ENCODE data around the gene SELENON. TPM values are rescaled to one million over a fixed set of nuclear protein-coding genes. Genes with fewer than 3 reads are reported as not detected.

SELENON gene
- total and polyA plus RNA-seq, 3 experiments from 2014 or later = 4.6 to 11.7 (median 10.6) TPM

GRCh38 chr1:25821630-25822091, 21.7 kb downstream of the SELENON start:
- Mint-ChIP-seq H3K9me3 (no peaks in the 10 kb centered on the region), H3K36me3 (peaks cover 0 to 25% (median 3%) of the 10 kb centered on the region in 3 donors), H3K27me3 (peaks cover 0 to 4% of the 10 kb centered on the region in 2 donors), H3K4me1 (peaks cover 30 to 40% (median 35%) of the 10 kb centered on the region in 3 donors), H3K27ac (peak overlapping the region in 7 of 8 donors; percentile 83 to 97 (median 94)), H3K4me3 (peak overlapping the region; percentile 89 to 95 (median 90))
- Histone ChIP-seq H3K4me3 (ENCODE audit: low read length) (peak overlapping the region; percentile 71), H3K9me3 (ENCODE audit: low read length) (no peaks in the 10 kb centered on the region), H3K27me3 (ENCODE audit: insufficient read depth, low read length, poor library complexity, severe bottlenecking) (no peaks in the 10 kb centered on the region), H3K4me1 (ENCODE audit: insufficient read depth, low read length) (peaks cover 37% of the 10 kb centered on the region), H3K27ac (ENCODE audit: low read depth, low read length) (peak overlapping the region; percentile 90), H3K36me3 (ENCODE audit: insufficient read depth, low read length) (peaks cover 7% of the 10 kb centered on the region)
- ChIA-PET POLR2A (interaction anchor here (0.6 to 2.7 kb wide), 2 partner anchors 47 to 54 kb away, joined by 9 to 17 read pairs; partner anchors contain the start of gene PAQR7), CTCF (interaction anchor here (2.2 kb wide), 1 partner anchor 176 kb away, joined by 7 read pairs; the partner anchor contains the start of gene PAFAH2)
- DNase-seq = no peak

GRCh38 chr1:25825605-25826004, 25.6 kb downstream of the SELENON start:
- H3K4me1 ChIP-seq (ENCODE audit: insufficient read depth, low read length) = peaks cover 14% of the 10 kb centered on the region
- Mint-ChIP-seq H3K4me3 (no peak overlapping the region), H3K9me3 (no peaks in the 10 kb centered on the region), H3K36me3 (peaks cover 6 to 57% (median 20%) of the 10 kb centered on the region in 3 donors), H3K27ac (peak overlapping the region in 1 of 8 donors; percentile 11), H3K4me1 (peaks cover 16 to 23% (median 18%) of the 10 kb centered on the region in 3 donors), H3K27me3 (peaks cover 0 to 2% of the 10 kb centered on the region in 2 donors)
- ChIA-PET POLR2A (no interaction called here), CTCF (interaction anchor here (1.4 kb wide), 1 partner anchor 10 kb away, joined by 3 read pairs; no protein-coding TSS in a partner anchor)
- DNase-seq = no peak
- no peaks in the 10 kb centered on the region for H3K27me3 ChIP-seq (ENCODE audit: insufficient read depth, low read length, poor library complexity, severe bottlenecking)
- H3K27ac ChIP-seq (ENCODE audit: low read depth, low read length) = no peak overlapping the region
- no peak overlapping the region for H3K4me3 ChIP-seq (ENCODE audit: low read length)
- peaks cover 23% of the 10 kb centered on the region for H3K36me3 ChIP-seq (ENCODE audit: insufficient read depth, low read length)
- no peaks in the 10 kb centered on the region for H3K9me3 ChIP-seq (ENCODE audit: low read length)

- DNase-seq = no peak
- no peaks in the 10 kb centered on the region for H3K9me3 Mint-ChIP-seq
- no peak overlapping the region for H3K27ac ChIP-seq (ENCODE audit: low read depth, low read length)
- no peaks in the 10 kb centered on the region for H3K9me3 ChIP-seq (ENCODE audit: low read length)
- H3K4me1 ChIP-seq (ENCODE audit: insufficient read depth, low read length) = peaks cover 6% of the 10 kb centered on the region
- no peaks in the 10 kb centered on the region for H3K27me3 ChIP-seq (ENCODE audit: insufficient read depth, low read length, poor library complexity, severe bottlenecking)
- H3K4me3 Mint-ChIP-seq = no peak overlapping the region
- H3K27me3 Mint-ChIP-seq = no peaks in the 10 kb centered on the region
- H3K4me1 Mint-ChIP-seq = peaks cover 7 to 13% (median 10%) of the 10 kb centered on the region in 3 donors
- ChIA-PET POLR2A (no interaction called here), CTCF (no interaction called here)
- H3K4me3 ChIP-seq (ENCODE audit: low read length) = no peak overlapping the region
- peaks cover 13 to 64% (median 27%) of the 10 kb centered on the region in 3 donors for H3K36me3 Mint-ChIP-seq
- peaks cover 33% of the 10 kb centered on the region for H3K36me3 ChIP-seq (ENCODE audit: insufficient read depth, low read length)
- peak overlapping the region in 1 of 8 donors; percentile 43 for H3K27ac Mint-ChIP-seq
Observed at GRCh38 chr1:25826571-25826970, 26.6 kb downstream of the SELENON start.

- H3K4me1 Mint-ChIP-seq = peaks cover 0 to 5% (median 4%) of the 10 kb centered on the region in 3 donors
- H3K9me3 Mint-ChIP-seq = no peaks in the 10 kb centered on the region
- no peak for DNase-seq
- no peaks in the 10 kb centered on the region for H3K27me3 Mint-ChIP-seq
- no peak overlapping the region for H3K4me3 Mint-ChIP-seq
- H3K36me3 Mint-ChIP-seq = peaks cover 13 to 82% (median 27%) of the 10 kb centered on the region in 3 donors
- H3K27ac Mint-ChIP-seq = no peak overlapping the region
- no peak overlapping the region for H3K27ac ChIP-seq (ENCODE audit: low read depth, low read length)
- peaks cover 48% of the 10 kb centered on the region for H3K36me3 ChIP-seq (ENCODE audit: insufficient read depth, low read length)
- no peaks in the 10 kb centered on the region for H3K9me3 ChIP-seq (ENCODE audit: low read length)
- ChIA-PET CTCF (interaction anchor here (1.1 kb wide), 1 partner anchor 169 kb away, joined by 3 read pairs; the partner anchor contains the start of gene PAFAH2), POLR2A (no interaction called here)
- H3K4me3 ChIP-seq (ENCODE audit: low read length) = no peak overlapping the region
- H3K4me1 ChIP-seq (ENCODE audit: insufficient read depth, low read length) = peaks cover 9% of the 10 kb centered on the region
- H3K27me3 ChIP-seq (ENCODE audit: insufficient read depth, low read length, poor library complexity, severe bottlenecking) = no peaks in the 10 kb centered on the region
Observed at GRCh38 chr1:25828491-25828890, 28.5 kb downstream of the SELENON start.

GRCh38 chr1:25829046-25829445, 29.1 kb downstream of the SELENON start:
- DNase-seq = no peak
- H3K27ac ChIP-seq (ENCODE audit: low read depth, low read length) = no peak overlapping the region
- Mint-ChIP-seq H3K36me3 (peaks cover 13 to 84% (median 29%) of the 10 kb centered on the region in 3 donors), H3K27me3 (no peaks in the 10 kb centered on the region), H3K4me1 (peaks cover 0 to 4% (median 3%) of the 10 kb centered on the region in 3 donors), H3K9me3 (no peaks in the 10 kb centered on the region), H3K27ac (no peak overlapping the region), H3K4me3 (no peak overlapping the region)
- no peaks in the 10 kb centered on the region for H3K9me3 ChIP-seq (ENCODE audit: low read length)
- CTCF ChIA-PET = interaction anchor here (0.9 to 1.1 kb wide), 2 partner anchors 18 to 168 kb away, joined by 3 read pairs; partner anchors contain the start of gene PAFAH2
- H3K4me1 ChIP-seq (ENCODE audit: insufficient read depth, low read length) = peaks cover 9% of the 10 kb centered on the region
- peaks cover 48% of the 10 kb centered on the region for H3K36me3 ChIP-seq (ENCODE audit: insufficient read depth, low read length)
- POLR2A ChIA-PET = no interaction called here
- H3K27me3 ChIP-seq (ENCODE audit: insufficient read depth, low read length, poor library complexity, severe bottlenecking) = no peaks in the 10 kb centered on the region
- H3K4me3 ChIP-seq (ENCODE audit: low read length) = no peak overlapping the region

- H3K4me3 ChIP-seq (ENCODE audit: low read length) = no peak overlapping the region
- POLR2A ChIA-PET = interaction anchor here (0.6 kb wide), 1 partner anchor 11 kb away, joined by 3 read pairs; no protein-coding TSS in a partner anchor
- no peaks in the 10 kb centered on the region for H3K27me3 ChIP-seq (ENCODE audit: insufficient read depth, low read length, poor library complexity, severe bottlenecking)
- no peaks in the 10 kb centered on the region for H3K27me3 Mint-ChIP-seq
- no peak overlapping the region for H3K4me3 Mint-ChIP-seq
- no peaks in the 10 kb centered on the region for H3K9me3 Mint-ChIP-seq
- no peak overlapping the region for H3K27ac ChIP-seq (ENCODE audit: low read depth, low read length)
- H3K27ac Mint-ChIP-seq = no peak overlapping the region
- H3K9me3 ChIP-seq (ENCODE audit: low read length) = no peaks in the 10 kb centered on the region
- peaks cover 13 to 87% (median 29%) of the 10 kb centered on the region in 3 donors for H3K36me3 Mint-ChIP-seq
- CTCF ChIA-PET = no interaction called here
- peaks cover 40% of the 10 kb centered on the region for H3K36me3 ChIP-seq (ENCODE audit: insufficient read depth, low read length)
- H3K4me1 Mint-ChIP-seq = peaks cover 0 to 4% (median 3%) of the 10 kb centered on the region in 3 donors
- DNase-seq = no peak
- H3K4me1 ChIP-seq (ENCODE audit: insufficient read depth, low read length) = peaks cover 9% of the 10 kb centered on the region
Observed at GRCh38 chr1:25831569-25832196, 31.7 kb downstream of the SELENON start.

GRCh38 chr1:25832336-25833037, 32.5 kb downstream of the SELENON start:
- H3K27me3 ChIP-seq (ENCODE audit: insufficient read depth, low read length, poor library complexity, severe bottlenecking) = no peaks in the 10 kb centered on the region
- no peak for DNase-seq
- peaks cover 36% of the 10 kb centered on the region for H3K36me3 ChIP-seq (ENCODE audit: insufficient read depth, low read length)
- POLR2A ChIA-PET = interaction anchor here (0.6 kb wide), 1 partner anchor 12 kb away, joined by 3 read pairs; no protein-coding TSS in a partner anchor
- no peaks in the 10 kb centered on the region for H3K9me3 Mint-ChIP-seq
- H3K9me3 ChIP-seq (ENCODE audit: low read length) = no peaks in the 10 kb centered on the region
- H3K27ac ChIP-seq (ENCODE audit: low read depth, low read length) = no peak overlapping the region
- H3K27me3 Mint-ChIP-seq = no peaks in the 10 kb centered on the region
- CTCF ChIA-PET = no interaction called here
- no peak overlapping the region for H3K27ac Mint-ChIP-seq
- H3K36me3 Mint-ChIP-seq = peaks cover 13 to 79% (median 26%) of the 10 kb centered on the region in 3 donors
- peaks cover 0 to 4% (median 3%) of the 10 kb centered on the region in 3 donors for H3K4me1 Mint-ChIP-seq
- H3K4me1 ChIP-seq (ENCODE audit: insufficient read depth, low read length) = peaks cover 9% of the 10 kb centered on the region
- H3K4me3 ChIP-seq (ENCODE audit: low read length) = no peak overlapping the region
- H3K4me3 Mint-ChIP-seq = no peak overlapping the region
